Trophoblast cell (in vitro differentiated cells and primary cell): ENCODE data around the gene MAP4K4.

Experiments used
- DNase-seq, 2 donors: peaks; one replicate each; pipeline ENCODE4 v3.0.0-alpha.2; 2016
- H2AFZ ChIP-seq: 2 replicates; pipeline ENCODE4 v1.6.1; 2013; ENCODE audit warnings: low read length, moderate library complexity, mild to moderate bottlenecking; ENCODE audit not compliant: insufficient read depth, poor library complexity
- H2AK5ac ChIP-seq: 2 replicates; pipeline ENCODE4 v1.6.1; 2013; ENCODE audit warnings: mild to moderate bottlenecking, low read length
- H2BK120ac ChIP-seq: 2 replicates; pipeline ENCODE4 v1.6.1; 2013; ENCODE audit warnings: low read length, mild to moderate bottlenecking, moderate library complexity; ENCODE audit not compliant: insufficient read depth, poor library complexity
- H2BK12ac ChIP-seq: 2 replicates; pipeline ENCODE4 v1.6.1; 2013; ENCODE audit warnings: mild to moderate bottlenecking, low read length, moderate library complexity
- H2BK5ac ChIP-seq: 2 replicates; pipeline ENCODE4 v1.6.1; 2013; ENCODE audit warnings: low read length, low read depth, moderate library complexity, mild to moderate bottlenecking; ENCODE audit not compliant: poor library complexity
- H3K14ac ChIP-seq: 2 replicates; pipeline ENCODE4 v1.6.1; 2013; ENCODE audit warnings: mild to moderate bottlenecking, low read length
- H3K18ac ChIP-seq: 2 replicates; pipeline ENCODE4 v1.6.1; 2013; ENCODE audit warnings: mild to moderate bottlenecking, low read length
- H3K23ac ChIP-seq: 2 replicates; pipeline ENCODE4 v1.6.1; 2013; ENCODE audit warnings: low read length
- H3K27ac ChIP-seq: 2 replicates; pipeline ENCODE4 v1.5.1; 2013; ENCODE audit warnings: low read depth, mild to moderate bottlenecking, inconsistent platforms, low read length, moderate library complexity
- H3K27me3 ChIP-seq: 2 replicates; pipeline ENCODE4 v1.6.1; 2013; ENCODE audit warnings: inconsistent platforms, mild to moderate bottlenecking, low read length, moderate library complexity; ENCODE audit not compliant: insufficient read depth
- H3K36me3 ChIP-seq, 2 experiments: 1 replicate in 1 of 2; 2 replicates in 1 of 2; pipeline ENCODE4 v1.6.1; 2013; ENCODE audit warnings: low read length in 2 of 2, mild to moderate bottlenecking in 2 of 2, moderate library complexity in 1 of 2; ENCODE audit not compliant: insufficient read depth in 2 of 2, control insufficient read depth in 1 of 2
- H3K4ac ChIP-seq: 2 replicates; pipeline ENCODE4 v1.6.1; 2013; ENCODE audit warnings: low read depth, mild to moderate bottlenecking, low read length, moderate library complexity
- H3K4me1 ChIP-seq, 2 experiments: 1 replicate in 1 of 2; 2 replicates in 1 of 2; pipeline ENCODE4 v1.6.1; 2013; ENCODE audit warnings: low read length in 2 of 2, mild to moderate bottlenecking in 2 of 2, moderate library complexity in 1 of 2; ENCODE audit not compliant: insufficient read depth in 2 of 2, control insufficient read depth in 1 of 2
- H3K4me2 ChIP-seq: 2 replicates; pipeline ENCODE4 v1.6.1; 2013; ENCODE audit warnings: inconsistent platforms, mild to moderate bottlenecking, low read length, moderate library complexity
- H3K4me3 ChIP-seq: 2 replicates; pipeline ENCODE4 v1.5.1; 2013; ENCODE audit warnings: mild to moderate bottlenecking, low read depth, low read length, inconsistent platforms
- H3K79me1 ChIP-seq: one replicate; pipeline ENCODE4 v1.6.1; 2013; ENCODE audit warnings: low read length
- H3K79me2 ChIP-seq: 2 replicates; pipeline ENCODE4 v1.6.1; 2013; ENCODE audit warnings: low read length, mild to moderate bottlenecking; ENCODE audit not compliant: control insufficient read depth, insufficient read depth, poor library complexity
- H3K9ac ChIP-seq: 2 replicates; pipeline ENCODE4 v1.6.1; 2013; ENCODE audit warnings: mild to moderate bottlenecking, low read length
- H3K9me3 ChIP-seq: 2 replicates; pipeline ENCODE4 v1.6.1; 2013; ENCODE audit warnings: low read depth, mild to moderate bottlenecking, control low read depth, inconsistent platforms, low read length; ENCODE audit not compliant: insufficient read depth
- H4K12ac ChIP-seq: 2 replicates; pipeline ENCODE4 v1.6.1; 2013; ENCODE audit warnings: low read depth, mild to moderate bottlenecking, low read length, moderate library complexity
- H4K8ac ChIP-seq: 2 replicates; pipeline ENCODE4 v1.6.1; 2013; ENCODE audit warnings: low read depth, mild to moderate bottlenecking, low read length, moderate library complexity
- H4K91ac ChIP-seq: one replicate; pipeline ENCODE4 v1.6.1; 2013; ENCODE audit warnings: low read depth, mild to moderate bottlenecking, low read length, moderate library complexity
- WGBS: extraction: QIAGEN DNeasy Blood & Tissue Kit; methylation state at CpG from one replicate; pipeline ENCODE4 v1.1.7; 2013; ENCODE audit warnings: missing lambda C conversion rate; ENCODE audit not compliant: insufficient read length, insufficient coverage; ENCODE audit errors: extremely low coverage; 5-methylcytosine and 5-hydroxymethylcytosine counted together

The MAP4K4 gene

DNA sequence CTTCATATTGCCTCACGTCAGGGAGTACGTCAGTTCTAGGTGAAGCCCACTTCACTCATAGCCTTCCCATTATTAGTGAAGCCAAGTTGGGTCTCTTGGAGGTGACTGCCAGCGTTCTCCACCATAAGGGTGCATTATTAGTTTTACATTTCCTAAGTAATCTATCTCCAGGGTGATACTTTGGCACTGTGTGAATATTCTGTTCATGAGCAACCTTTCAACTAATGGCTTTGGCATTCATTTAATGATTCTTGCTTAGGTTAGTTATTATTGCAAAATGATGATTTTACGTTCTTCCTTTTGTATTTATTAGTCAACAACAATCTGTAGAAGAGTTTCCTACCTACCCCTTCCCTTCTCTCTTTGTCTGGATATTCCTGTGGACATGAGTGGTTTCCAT, 97.5 kb downstream of the MAP4K4 start:
- Histone ChIP-seq H3K79me1 (no peaks in the 10 kb centered on the region), H2BK12ac (no peak overlapping the region), H4K8ac (no peak overlapping the region), H2BK120ac (no peak overlapping the region), H3K18ac (no peak overlapping the region), H3K4me1 (peaks cover 0 to 5% of the 10 kb centered on the region in 2 experiments), H3K9ac (no peak overlapping the region), H3K79me2 (peaks cover 2% of the 10 kb centered on the region), H2AFZ (no peak overlapping the region), H2BK5ac (no peak overlapping the region), H3K14ac (no peak overlapping the region), H3K9me3 (no peaks in the 10 kb centered on the region), H3K23ac (no peak overlapping the region), H3K4ac (no peak overlapping the region), H4K91ac (no peak overlapping the region), H3K4me3 (no peak overlapping the region), H2AK5ac (no peak overlapping the region), H3K27me3 (no peaks in the 10 kb centered on the region), H3K4me2 (no peak overlapping the region), H3K36me3 (peaks cover 4 to 7% of the 10 kb centered on the region in 2 experiments), H4K12ac (no peak overlapping the region), H3K27ac (no peak overlapping the region)
- peak in 1 of 2 donors; percentile 50 for DNase-seq
- no CpG with 5 or more reads among the region's 4 CpGs for WGBS

GRCh38 chr2:101796825-101797600, 99.5 kb downstream of the MAP4K4 start:
- Histone ChIP-seq H3K4me2 (no peak overlapping the region), H2AFZ (no peak overlapping the region), H4K91ac (no peak overlapping the region), H3K4me3 (no peak overlapping the region), H3K9ac (no peak overlapping the region), H3K23ac (no peak overlapping the region), H3K79me1 (peaks cover under 1% of the 10 kb centered on the region), H2BK12ac (no peak overlapping the region), H3K14ac (no peak overlapping the region), H2AK5ac (no peak overlapping the region), H3K36me3 (peaks cover 0 to 9% of the 10 kb centered on the region in 2 experiments), H3K79me2 (peaks cover 2% of the 10 kb centered on the region), H4K12ac (no peak overlapping the region), H2BK120ac (no peak overlapping the region), H3K27me3 (no peaks in the 10 kb centered on the region), H3K4ac (peak overlapping the region; percentile 24), H3K18ac (no peak overlapping the region), H3K27ac (no peak overlapping the region), H3K9me3 (no peaks in the 10 kb centered on the region), H3K4me1 (peaks cover 4 to 13% of the 10 kb centered on the region in 2 experiments), H2BK5ac (no peak overlapping the region), H4K8ac (no peak overlapping the region)
- WGBS: no CpG with 5 or more reads among the region's 7 CpGs
- DNase-seq: no peak

DNA sequence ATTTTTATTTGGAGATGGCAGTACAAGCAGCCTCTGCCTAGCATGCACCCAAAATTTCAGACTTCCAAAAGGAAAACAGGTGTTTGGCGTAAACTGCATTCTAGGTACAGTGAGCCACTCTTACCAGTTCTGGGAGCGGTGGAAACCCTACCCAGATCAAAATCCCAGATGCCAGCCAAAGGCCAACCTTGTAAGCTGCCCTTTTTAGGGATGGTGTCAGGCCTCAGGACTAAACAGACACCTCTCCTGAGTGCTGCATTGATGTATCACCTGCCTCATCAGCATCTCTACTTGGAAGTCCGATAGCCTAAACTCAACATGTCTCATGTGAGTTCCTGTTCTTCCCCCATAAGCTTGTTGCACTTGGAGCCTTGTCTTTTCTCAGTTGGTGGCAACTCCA, 104.0 kb downstream of the MAP4K4 start:
- no peak overlapping the region for H3K4ac ChIP-seq
- no peak overlapping the region for H3K18ac ChIP-seq
- peaks cover 17% of the 10 kb centered on the region for H3K79me1 ChIP-seq
- H3K79me2 ChIP-seq: peaks cover 2% of the 10 kb centered on the region
- DNase-seq: no peak
- H2AFZ ChIP-seq: no peak overlapping the region
- H2BK120ac ChIP-seq: no peak overlapping the region
- H3K14ac ChIP-seq: no peak overlapping the region
- H3K23ac ChIP-seq: no peak overlapping the region
- H3K4me1 ChIP-seq: peaks cover 16 to 32% of the 10 kb centered on the region in 2 experiments
- H3K9me3 ChIP-seq: no peaks in the 10 kb centered on the region
- H2AK5ac ChIP-seq: no peak overlapping the region
- H3K27ac ChIP-seq: no peak overlapping the region
- H2BK12ac ChIP-seq: no peak overlapping the region
- H3K36me3 ChIP-seq: peaks cover 0 to 3% of the 10 kb centered on the region in 2 experiments
- no peak overlapping the region for H3K4me3 ChIP-seq
- H3K27me3 ChIP-seq: no peaks in the 10 kb centered on the region
- no peak overlapping the region for H4K91ac ChIP-seq
- H4K8ac ChIP-seq: no peak overlapping the region
- H4K12ac ChIP-seq: no peak overlapping the region
- no peak overlapping the region for H3K4me2 ChIP-seq
- WGBS: no CpG with 5 or more reads among the region's 3 CpGs
- H2BK5ac ChIP-seq: no peak overlapping the region
- H3K9ac ChIP-seq: peak overlapping the region; percentile 44

DNA sequence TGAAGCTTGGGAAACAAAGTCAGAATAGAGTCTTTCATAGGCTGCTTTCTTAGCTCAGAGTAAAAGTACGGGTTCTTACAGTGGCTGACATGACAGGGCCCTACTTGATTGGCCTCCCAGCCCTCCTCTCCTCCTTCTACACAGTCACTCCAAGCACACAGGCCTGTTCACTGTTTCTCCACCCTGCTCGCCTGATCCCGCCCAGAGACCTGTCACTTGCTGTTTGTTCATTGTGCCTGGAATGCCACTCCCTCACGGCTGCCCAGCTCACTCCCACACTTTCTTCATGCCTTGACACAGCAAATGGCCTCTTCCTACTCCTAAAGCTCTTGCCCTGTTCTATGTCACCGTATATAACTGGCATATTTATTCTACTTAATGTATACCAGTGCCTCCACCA, 104.8 kb downstream of the MAP4K4 start:
- H2BK5ac ChIP-seq: peak overlapping the region; percentile 67
- DNase-seq: peak in 1 of 2 donors; percentile 26
- H2AFZ ChIP-seq: no peak overlapping the region
- H2BK12ac ChIP-seq: peak overlapping the region; percentile 51
- H3K4me3 ChIP-seq: no peak overlapping the region
- peaks cover 25% of the 10 kb centered on the region for H3K79me1 ChIP-seq
- no peaks in the 10 kb centered on the region for H3K9me3 ChIP-seq
- peak overlapping the region; percentile 35 for H3K4ac ChIP-seq
- H2BK120ac ChIP-seq: peak overlapping the region; percentile 28
- H3K23ac ChIP-seq: no peak overlapping the region
- no peak overlapping the region for H4K12ac ChIP-seq
- H3K4me2 ChIP-seq: peak overlapping the region; percentile 22
- no peak overlapping the region for H2AK5ac ChIP-seq
- H3K9ac ChIP-seq: no peak overlapping the region
- no CpG with 5 or more reads among the region's 5 CpGs for WGBS
- H4K91ac ChIP-seq: peak overlapping the region; percentile 45
- H3K27me3 ChIP-seq: no peaks in the 10 kb centered on the region
- H3K14ac ChIP-seq: no peak overlapping the region
- H3K4me1 ChIP-seq: peaks cover 21 to 36% of the 10 kb centered on the region in 2 experiments
- peak overlapping the region; percentile 38 for H3K18ac ChIP-seq
- peak overlapping the region; percentile 69 for H3K27ac ChIP-seq
- peaks cover 0 to 3% of the 10 kb centered on the region in 2 experiments for H3K36me3 ChIP-seq
- H4K8ac ChIP-seq: no peak overlapping the region
- peaks cover 5% of the 10 kb centered on the region for H3K79me2 ChIP-seq
